Fibroblast of peridontal ligament (primary cell): ENCODE data around the gene ZKSCAN1.
"Not testable (repeated sequence)": the region's sequence is repeated elsewhere in the genome, so short reads cannot be mapped to it uniquely, and the experiment has no call there.

Experiments
- DNase-seq: peaks from one replicate; pipeline ENCODE4 v3.0.0-alpha.2; 2010; ENCODE audit errors: extremely low read depth

The ZKSCAN1 gene

GRCh38 chr7:100003711-100004661, 11.4 kb upstream of the ZKSCAN1 start:
- no peak for DNase-seq

- DNase-seq, result no peak
These were observed 7.5 kb upstream of the ZKSCAN1 start for GRCh38 chr7:100007887-100008286.

GRCh38 chr7:100008525-100008924, 6.9 kb upstream of the ZKSCAN1 start:
- DNase-seq, result no peak

GRCh38 chr7:100009952-100010351, 5.4 kb upstream of the ZKSCAN1 start:
- DNase-seq, result not testable (repeated sequence)

GRCh38 chr7:100010901-100011300, 4.5 kb upstream of the ZKSCAN1 start:
- DNase-seq, result no peak

- DNase-seq, result no peak
These were observed 3.9 kb upstream of the ZKSCAN1 start for GRCh38 chr7:100011516-100011915.

GRCh38 chr7:100012385-100013327, 2.7 kb upstream of the ZKSCAN1 start:
- not testable (repeated sequence) for DNase-seq

- no peak for DNase-seq
These were observed 2.1 kb upstream of the ZKSCAN1 start for GRCh38 chr7:100013328-100013676.

GRCh38 chr7:100016215-100016901, 962 bp downstream of the ZKSCAN1 start:
- peak; percentile 45 for DNase-seq

- DNase-seq, result peak; percentile 42
These were observed 1.9 kb downstream of the ZKSCAN1 start for GRCh38 chr7:100017300-100017699.

GRCh38 chr7:100017875-100018274, 2.5 kb downstream of the ZKSCAN1 start:
- DNase-seq, result no peak

- DNase-seq, result no peak
These were observed 4.5 kb downstream of the ZKSCAN1 start for GRCh38 chr7:100019908-100020307.

- no peak for DNase-seq
These were observed 5.9 kb downstream of the ZKSCAN1 start for GRCh38 chr7:100021297-100021696.

GRCh38 chr7:100022621-100023020, 7.2 kb downstream of the ZKSCAN1 start:
- no peak for DNase-seq

- no peak for DNase-seq
These were observed 8.1 kb downstream of the ZKSCAN1 start for GRCh38 chr7:100023526-100023925.

- DNase-seq, result no peak
These were observed 8.7 kb downstream of the ZKSCAN1 start for GRCh38 chr7:100024020-100024619.

- no peak for DNase-seq
These were observed 11.8 kb downstream of the ZKSCAN1 start for GRCh38 chr7:100027197-100027596.

GRCh38 chr7:100029596-100029995, 14.2 kb downstream of the ZKSCAN1 start:
- DNase-seq, result no peak

- no peak for DNase-seq
These were observed 18.1 kb downstream of the ZKSCAN1 start for GRCh38 chr7:100033526-100033925.

GRCh38 chr7:100034871-100035510, 19.6 kb downstream of the ZKSCAN1 start:
- peak; percentile 98 for DNase-seq

GRCh38 chr7:100035876-100036275, 20.5 kb downstream of the ZKSCAN1 start:
- peak; percentile 13 for DNase-seq
